Stimulated activated CD8-positive, alpha-beta memory T cell treated with anti-CD3 and anti-CD28 coated beads, Interleukin-4, amount 100 ng/mL, for 4 hours (primary cell): ENCODE results near the gene CPAMD8.
A peak's percentile ranks its signal among the peaks of the same experiment; 100 is the strongest.
"Not testable (repeated sequence)": the region's sequence is repeated elsewhere in the genome, so short reads cannot be mapped to it uniquely, and the experiment has no call there.

ENCODE experiments used
- DNase-seq, 2 donors: peaks; one replicate each; pipeline ENCODE4 v3.0.0-alpha.2; 2020; ENCODE audit warnings: low read depth in 2 of 2, low spot score in 1 of 2

CPAMD8 gene

DNA sequence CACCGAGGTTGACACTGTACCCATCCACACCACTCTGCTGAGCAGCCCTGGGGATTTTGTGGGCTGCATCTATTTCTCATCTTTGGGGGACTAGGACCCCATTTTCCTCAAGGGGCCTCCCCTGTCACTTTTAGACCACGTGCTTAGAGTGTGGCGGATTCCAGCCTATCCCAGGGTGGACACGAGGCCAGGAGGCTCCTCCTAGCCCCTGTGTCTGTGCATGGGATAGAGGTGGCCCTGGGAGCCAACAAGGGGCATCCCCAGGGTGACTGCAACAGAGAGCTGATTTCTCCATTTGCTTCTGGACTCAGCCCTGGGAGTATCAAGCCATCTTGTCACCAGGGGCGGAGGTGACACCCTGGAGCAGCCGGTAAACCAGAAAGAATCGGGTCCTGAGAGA lies 24.2 kb downstream of the CPAMD8 start:
- no peak for DNase-seq

DNA sequence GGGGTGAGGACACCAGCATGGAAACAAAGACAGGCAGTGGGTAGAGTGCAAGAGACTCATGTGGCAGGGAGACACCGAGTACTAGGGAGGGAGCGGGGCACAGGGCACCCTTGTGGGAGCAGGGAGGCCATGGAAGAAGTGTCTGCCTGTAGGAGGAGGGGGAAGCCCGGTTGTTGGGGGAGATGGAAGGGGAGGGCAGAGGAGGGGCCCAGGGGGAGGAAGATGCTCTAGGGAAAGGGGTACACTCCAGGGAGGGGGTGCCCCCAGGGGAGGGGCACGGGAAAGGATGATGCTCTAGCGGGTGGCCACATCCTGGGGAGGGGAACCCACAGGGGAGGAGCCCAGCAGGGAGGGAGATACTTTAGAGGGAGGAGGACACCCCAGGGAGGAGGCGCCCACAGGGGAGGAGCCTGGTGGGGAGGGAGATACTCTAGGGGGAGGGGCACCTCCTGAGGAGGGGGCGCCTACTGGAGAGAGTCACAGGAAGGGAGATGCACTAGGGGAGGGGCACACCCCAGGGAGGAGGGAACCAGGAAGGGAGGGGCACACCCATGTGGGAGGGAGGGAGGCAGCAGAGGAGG lies 24.9 kb downstream of the CPAMD8 start:
- DNase-seq: peak; percentile 30 to 42

DNA sequence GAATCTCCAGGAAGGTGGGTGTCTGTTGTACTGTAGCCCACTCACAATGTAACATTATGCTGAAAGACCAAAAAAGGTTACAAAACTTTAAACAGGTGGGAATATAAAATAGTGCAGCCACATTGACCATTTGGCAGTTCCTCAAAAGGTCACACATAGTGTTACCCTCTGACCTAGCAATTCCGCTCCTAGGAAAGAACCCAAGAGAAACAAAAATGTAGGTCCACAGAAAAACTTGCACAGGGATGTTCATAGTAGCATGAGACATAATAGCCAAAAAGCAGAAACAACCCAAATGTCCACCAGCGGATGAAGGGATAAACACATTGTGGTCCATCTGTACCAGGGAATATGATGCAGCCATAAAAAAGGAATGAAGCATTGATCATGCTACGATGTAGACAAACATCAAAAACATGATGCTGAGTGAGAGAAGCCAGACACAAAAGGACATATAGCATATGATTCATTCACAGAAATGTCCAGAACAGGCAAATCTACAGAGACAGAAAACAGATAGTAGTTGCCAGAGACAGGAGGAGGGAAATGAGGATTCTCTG lies 27.9 kb downstream of the CPAMD8 start:
- DNase-seq: no peak

DNA sequence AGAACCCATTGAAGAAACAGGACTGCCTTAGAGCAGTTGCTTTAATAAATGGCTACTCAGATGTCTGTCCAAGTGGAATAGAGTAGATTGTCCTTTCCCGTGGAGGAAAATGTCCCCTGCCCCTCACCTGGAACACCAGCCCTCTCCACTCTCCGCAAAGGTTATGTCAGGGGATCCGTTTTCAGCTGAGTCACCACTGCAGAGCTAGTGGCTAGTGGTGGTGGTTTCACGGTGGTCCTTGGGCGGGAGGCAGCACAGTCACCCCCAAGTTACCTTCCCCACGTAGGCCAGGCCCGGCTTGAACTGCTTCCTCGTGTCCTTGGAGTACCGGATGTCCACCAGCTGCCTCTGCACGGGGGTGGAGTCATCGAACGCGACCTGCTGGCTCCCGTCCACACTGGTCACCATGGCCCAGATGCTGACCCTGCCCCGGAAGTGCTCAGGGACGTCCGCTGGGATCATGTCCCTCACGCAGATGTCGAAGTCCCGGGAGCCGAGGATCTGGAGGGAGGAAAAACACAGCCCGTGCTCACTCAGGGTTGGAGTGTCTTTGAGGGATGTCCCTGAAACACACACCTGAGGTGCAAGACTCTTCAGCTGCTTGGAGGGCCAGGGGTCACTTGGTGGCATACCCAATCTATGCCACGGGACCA lies 29.6 kb downstream of the CPAMD8 start:
- DNase-seq: not testable (repeated sequence)

DNA sequence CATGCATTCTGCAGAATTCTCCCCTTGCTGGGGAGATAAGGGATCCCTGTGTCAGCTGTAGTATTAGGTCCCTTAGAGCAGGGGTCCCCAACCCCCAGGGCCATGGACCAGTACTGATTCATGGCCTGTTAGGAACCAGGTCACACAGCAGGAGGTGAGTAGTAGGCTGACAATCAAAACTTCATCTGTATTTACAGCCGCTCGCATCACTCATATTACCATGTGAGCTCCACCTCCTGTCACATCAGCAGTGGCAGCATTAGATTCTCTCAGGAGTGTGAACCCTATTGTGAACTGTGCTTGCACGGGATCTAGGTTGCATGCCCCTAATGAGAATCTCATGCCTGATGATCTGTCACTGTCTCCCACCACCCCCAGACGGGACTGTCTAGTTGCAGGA lies 37.9 kb downstream of the CPAMD8 start:
- DNase-seq: no peak

DNA sequence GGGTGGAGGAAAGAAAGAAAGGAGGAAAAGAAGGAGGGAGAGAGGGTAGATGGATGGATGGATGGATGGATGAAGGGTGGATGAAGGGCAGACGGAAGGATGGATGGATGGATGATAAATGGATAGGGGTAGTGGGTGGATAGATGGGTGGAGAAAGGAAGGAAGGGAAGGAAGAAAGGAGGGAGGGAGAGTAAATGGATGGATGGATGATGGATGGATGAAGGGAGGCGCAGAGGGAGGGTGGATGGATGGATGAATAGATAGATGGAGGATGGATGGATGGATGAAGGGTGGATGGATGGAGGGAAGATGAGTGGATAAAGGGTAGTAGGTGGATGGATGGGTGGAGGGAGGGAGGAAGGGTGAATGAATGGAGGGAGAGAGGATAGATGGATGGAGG lies 41.2 kb downstream of the CPAMD8 start:
- no peak for DNase-seq

DNA sequence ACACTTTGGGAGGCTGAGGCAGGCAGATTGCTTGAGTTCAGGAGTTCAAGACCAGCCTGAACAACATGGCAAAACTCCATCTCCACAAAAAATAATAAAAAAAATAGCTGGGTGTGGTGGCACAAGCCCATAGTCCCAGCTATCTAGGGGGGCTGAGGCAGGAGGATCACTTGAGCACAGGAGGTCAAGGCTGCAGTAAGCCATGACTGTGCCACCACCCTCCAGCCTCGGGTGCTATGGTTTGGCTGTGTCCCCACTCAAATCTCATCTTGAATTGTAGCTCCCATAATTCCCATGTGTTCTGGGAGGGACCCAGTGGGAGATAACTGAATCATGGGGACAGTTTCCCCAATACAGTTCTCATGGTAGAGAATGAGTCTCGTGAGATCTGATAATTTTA lies 44.0 kb downstream of the CPAMD8 start:
- not testable (repeated sequence) for DNase-seq

DNA sequence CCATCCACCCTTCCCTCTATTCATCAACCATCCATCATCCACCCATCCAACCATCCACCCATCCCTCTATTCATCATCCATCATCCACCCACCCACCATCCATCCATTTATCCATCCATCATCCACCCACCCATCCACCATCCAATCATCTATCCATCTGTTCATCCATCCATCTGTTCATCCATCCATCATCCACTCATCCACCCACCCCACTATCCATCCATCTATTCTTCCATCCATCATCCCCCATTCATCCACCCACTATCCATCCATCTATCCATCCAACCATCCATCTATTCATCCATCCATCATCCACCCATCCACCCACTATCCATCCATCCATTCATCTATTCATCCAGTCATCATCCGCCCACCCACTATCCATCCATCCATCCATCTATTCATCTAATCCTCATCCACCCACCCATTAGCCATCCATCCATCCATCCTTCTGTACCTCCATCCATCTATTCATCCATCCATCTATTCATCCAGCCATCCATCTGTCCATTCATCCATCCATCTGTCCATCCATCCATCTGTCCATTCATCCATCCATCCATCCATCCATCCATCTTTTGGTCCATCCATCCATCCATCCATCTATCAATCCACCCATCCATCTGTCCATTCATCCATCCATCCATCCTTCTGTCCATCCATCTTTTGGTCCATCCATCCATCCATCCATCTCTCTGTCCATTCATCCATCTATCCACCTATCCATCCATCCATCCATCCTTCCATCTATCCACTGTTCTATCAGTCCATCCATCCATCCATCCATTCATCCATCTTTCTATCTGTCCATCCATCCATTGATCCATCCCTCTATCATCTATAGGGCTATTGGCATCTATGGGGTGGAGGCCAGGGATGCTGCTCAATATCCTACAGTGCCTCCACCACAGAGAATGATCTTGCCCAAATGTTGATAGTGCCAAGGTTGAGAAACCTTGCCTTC lies 47.5 kb downstream of the CPAMD8 start:
- DNase-seq: no peak

DNA sequence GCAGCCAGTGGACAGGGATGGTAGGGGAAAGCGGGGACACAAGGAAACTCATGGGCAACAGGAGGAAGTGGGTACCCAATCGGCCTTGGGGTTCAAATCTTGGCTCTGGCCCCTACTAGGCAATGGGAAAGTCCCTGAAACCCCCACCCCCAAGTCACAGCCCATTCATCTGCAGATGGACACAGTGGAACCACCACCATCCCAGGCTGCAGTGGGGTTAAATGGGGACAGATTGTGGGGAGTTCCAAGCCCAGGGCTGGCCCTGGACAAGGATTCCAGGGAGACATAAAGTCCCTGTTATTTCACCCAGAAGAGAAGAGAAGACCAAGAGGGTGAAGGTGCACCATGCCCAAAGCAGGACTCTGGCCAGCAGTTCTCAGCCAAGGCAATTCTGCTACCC lies 48.5 kb downstream of the CPAMD8 start:
- no peak for DNase-seq

DNA sequence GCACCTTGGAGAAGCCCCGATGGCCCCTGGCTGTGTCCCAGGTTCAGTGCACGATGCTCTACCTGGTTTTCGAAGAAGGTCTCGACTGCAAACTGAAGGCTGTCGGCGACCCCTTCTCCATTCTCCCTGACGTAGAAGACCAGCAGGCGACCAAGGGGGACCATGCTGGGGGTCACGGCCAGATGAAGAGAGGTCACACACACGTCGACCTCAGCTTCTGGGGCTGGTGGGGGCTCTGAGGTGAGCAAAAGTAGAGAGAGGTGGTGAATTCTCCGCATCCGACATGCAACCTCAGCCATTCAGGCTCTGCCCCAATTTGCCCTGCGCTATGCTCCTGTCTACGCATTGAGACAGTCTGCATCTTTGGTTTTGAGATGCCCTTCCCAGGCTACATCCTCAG lies 49.3 kb downstream of the CPAMD8 start:
- DNase-seq: no peak

DNA sequence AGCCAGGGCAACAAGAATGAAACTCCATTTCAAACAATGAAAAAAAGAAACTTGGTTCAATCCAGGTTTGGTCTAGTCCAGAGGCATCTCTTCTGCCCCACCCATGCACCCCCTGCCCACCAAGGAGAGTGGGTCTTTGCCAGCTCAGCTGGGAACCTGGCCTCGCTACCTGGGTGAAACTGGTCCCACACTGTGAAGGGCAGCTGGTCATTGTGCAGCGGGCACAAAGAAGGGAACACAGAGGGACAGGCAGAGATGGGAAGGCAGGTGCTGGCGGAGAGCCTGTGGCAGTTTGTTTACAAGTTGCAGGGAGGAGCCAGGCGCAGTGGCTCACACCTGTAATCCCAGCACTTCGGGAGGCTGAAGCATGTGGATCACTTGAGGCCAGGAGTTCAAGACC lies 50.2 kb downstream of the CPAMD8 start:
- no peak for DNase-seq

DNA sequence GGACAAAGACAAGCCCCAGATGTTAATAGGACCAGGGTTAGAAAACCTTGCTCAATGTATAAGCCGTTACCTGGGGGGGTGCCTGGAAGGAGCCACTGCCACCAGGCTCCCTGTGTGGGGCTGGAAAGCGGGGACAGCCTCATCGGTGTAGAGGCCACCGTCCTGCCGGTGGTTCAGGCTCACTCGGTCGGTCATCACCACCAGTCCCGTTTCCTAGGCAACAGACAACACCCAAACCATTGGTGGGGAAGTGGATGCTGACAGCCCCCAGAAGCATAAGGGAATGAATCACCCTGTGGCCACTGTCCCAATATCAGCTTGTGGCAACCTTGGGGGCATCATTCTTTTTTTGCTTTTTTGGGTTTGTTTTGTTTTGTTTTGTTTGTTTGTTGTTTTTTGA lies 55.8 kb downstream of the CPAMD8 start:
- no peak for DNase-seq

DNA sequence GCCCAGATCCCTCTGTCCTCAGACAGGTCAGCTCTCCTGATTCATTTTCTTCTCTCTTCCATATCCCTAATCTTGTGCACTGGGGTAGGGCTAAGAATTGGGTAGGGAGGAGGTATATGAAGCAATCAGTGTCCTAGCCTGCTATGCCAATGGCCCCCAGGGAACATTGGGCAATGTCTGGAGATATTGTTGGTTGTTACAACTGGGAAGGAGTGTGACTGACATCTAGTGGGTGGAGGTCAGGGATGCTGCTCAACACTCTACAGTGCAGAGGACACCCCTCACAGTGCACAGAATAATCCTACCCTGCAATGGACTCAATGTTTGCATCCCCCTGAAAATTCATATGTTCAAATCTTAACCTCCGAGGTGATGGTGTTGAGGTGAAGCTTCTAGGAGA lies 57.5 kb downstream of the CPAMD8 start:
- DNase-seq: no peak

DNA sequence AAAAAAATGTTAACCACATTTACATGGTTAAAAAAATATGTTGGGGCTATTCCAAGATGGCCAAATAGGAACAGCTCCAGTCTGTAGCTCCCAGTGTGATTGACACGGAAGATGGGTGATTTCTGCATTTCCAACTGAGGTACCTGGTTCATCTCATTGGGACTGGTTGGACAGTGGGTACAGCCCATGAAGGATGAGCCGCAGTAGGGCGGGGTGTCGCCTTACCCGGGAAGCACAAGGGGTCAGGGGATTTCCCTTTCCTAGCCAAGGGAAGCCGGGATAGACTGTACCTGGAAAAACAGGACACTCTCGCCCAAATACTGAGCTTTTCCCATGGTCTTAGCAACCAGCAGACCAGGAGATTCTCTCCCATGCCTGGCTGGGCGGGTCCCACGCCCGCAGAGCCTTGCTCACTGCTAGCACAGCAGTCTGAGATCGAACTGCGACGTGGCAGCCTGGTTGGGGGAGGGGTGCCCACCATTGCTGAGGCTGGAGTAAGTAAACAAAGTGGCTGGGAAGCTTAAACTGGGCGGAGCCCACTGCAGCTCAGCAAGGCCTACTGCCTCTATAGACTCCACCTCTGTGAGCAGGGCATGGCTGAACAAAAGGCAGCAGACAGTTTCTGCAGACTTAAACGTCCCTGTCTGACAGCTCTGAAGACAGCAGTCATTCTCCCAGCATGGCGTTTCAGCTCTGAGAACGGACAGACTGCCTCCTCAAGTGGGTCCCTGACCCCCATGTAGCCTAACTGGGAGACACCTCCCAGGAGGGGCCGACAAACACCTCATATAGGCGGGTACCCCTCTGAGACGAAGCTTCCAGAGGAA lies 65.4 kb downstream of the CPAMD8 start:
- DNase-seq: not testable (repeated sequence)

DNA sequence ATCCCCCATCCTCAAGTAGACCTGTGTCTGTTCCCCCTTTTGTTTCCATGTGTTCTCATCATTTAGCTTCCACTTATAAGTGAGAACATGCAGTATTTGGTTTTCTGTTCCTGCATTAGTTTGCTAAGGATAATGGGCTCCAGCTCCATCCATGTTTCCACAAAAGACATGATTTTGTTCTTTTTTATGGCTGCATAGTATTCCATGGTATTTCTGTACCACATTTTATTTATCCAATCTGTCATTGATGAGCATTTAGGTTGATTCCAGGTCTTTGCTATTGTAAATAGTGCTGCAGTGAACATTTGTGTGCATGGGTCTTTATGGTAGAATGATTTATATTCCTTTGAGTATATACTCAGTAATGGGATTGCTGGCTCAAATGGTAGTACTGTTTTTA lies 68.3 kb downstream of the CPAMD8 start:
- not testable (repeated sequence) for DNase-seq

DNA sequence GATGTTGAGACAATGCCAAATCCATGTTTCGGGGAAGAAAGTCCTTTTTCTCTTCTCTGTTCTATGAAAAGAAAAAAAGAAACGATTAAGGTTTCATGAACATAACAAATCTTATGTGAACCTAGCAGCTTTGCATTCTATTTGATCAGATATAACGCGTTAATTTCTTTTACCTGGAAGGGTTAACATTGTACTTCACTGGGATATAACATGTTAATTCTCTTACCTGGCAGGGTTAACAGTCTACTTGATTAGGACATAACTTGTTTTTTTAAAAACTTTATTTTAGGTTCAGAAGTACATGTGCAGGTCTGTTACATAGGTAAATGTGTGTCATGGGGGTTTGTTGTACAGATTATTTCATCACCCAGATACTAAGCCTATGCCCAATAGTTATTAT lies 68.8 kb downstream of the CPAMD8 start:
- DNase-seq: no peak

DNA sequence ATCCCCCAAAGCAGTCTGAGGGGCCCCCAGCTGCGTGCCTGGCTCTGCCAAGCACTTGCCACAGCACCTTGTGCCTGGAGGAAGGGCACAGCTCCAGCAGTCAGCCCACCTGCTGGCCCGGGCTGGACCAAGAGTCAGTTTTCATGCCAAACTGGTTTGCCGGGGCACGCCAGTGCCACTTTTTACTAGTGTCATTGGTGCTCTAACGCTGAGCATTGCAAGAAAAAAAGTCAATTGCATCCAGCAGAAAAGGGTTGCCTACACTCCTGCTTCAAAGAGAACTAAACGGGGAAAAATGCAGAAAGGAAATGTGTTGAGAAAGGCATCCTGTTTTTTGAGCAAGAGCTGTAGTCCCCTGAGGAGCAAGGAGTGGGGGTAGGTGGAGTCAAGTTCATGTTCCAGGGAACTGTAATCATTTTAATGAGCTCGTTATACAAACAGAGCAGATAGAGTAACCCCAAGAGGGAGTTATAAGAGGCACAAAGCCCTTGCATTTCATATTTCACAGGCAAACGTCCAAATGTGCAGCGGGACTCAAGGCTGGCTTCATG lies 69.4 kb downstream of the CPAMD8 start:
- DNase-seq: no peak

DNA sequence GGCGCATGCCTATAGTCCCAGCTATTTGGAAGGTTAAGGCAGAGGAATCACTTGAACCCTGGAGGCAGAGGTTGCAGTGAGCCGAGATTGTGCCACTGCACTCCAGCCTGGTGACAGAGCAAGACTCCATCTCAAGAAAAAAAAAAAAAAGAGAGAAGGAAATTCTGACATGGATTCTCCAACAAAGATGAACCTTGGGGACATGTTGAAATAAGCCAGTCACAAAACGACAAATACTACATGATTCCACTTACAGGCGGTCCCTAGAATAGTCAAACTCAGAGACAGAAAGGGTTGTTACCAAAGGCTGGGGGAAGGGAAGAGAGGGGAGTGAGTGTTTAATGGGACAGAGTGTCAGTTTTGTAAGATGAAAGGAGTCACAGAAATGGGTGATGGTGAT lies 71.4 kb downstream of the CPAMD8 start:
- no peak for DNase-seq

DNA sequence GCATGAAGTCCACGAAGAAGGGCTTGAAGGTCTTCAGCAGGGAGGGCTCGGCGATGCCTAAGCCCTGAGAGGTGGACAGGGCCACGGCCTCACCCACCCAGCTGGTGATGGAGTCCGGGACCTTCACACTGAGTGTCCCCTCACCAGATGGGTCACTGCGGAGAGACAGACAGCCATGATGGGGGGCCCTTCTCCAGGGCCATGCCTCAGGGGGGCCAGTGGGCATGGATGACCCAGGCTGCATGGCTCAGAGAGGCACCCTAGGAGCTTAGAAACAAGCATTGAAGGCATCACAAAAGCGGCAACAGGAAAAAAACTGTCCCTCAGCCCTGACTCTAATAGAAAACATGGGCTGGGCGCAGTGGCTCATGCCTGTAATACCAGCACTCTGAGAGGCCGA lies 74.6 kb downstream of the CPAMD8 start:
- no peak for DNase-seq

DNA sequence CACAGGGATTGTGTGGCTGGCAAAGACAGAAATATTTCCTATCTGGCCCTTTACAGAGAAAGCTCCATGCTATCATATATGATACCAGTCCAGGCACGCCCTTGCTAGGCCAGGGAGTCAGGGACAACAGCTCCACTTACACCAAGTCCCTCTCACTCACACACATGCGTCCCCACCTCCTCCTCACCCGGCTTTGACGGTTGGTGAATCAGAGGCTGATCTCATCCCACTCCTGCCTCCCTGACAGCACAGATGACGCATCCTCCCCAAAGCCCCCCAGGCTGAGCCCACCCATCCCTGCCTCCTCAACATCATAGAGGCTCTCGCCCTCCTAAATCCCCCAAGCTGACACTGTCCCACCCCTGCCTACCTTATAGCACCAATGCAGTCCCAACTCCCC lies 75.1 kb downstream of the CPAMD8 start:
- DNase-seq: no peak
